Measurements from ENCODE around the gene KCNJ5.

DNA sequence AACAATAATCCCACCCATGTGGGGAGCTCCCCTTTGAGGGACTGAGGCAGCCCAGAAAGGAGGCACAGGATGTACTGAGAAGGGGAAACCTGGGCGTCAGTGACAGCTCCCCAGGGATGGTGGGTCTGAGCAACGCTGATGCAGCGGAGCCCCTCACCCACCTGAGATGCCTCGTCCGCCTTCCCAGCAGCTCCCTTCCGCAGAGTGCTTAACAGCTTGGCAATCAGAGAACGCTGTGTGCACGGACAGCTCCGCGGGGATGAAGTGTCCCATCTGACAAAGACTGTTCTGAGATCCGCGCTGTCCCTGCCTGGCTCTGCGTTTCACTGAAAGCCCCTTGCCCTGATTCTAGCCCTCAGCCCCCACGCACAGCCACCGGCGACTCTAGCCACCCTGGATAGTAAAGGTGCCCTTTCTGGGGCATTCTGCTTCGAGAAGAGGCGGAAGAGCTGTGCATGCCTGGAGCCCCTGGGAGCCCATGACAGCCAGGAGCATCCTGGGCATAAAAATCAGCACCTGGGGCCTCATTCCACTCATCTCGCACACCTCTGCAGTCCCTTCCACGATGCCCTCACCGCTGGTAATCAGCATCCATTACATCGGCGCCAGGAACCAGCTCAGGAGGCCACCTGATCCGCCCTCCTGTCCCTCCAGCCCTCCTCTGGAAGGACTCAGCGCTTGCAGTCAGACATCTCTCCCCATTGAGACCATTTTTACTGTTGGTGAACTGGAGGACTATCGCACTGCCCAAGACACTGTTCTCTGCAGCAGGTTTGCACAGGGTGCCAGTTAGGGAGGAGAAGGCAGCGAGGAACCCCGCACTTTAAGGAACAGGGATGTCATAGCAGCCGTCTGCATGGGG is 10.7 kb downstream of the KCNJ5 start:
- TF ChIP-seq CTCF (IDR thresholded peaks at IDR 0.05 in 2 of 3, conservative IDR thresholded peaks at IDR 0.05 in 1 of 3; ENCODE audit: control insufficient read depth in 2 of 3, extremely low read depth in 1 of 3, insufficient read depth in 1 of 3, low read depth in 3 of 3, low read length in 3 of 3) (no peak), TARDBP (IDR thresholded peaks at IDR 0.05; ENCODE audit: borderline replicate concordance) (no peak), GABPA (IDR thresholded peaks at IDR 0.05; ENCODE audit: low read depth) (no peak), RFX5 (IDR thresholded peaks at IDR 0.05; ENCODE audit: low read depth, low read length) (no peak), MLLT1 (IDR thresholded peaks at IDR 0.05) (no peak), POLR2A (IDR thresholded peaks at IDR 0.05; ENCODE audit: low read depth, low read length) (no peak), TAF1 (IDR thresholded peaks at IDR 0.05; ENCODE audit: borderline replicate concordance, low read depth, low read length) (no peak)
- TF ChIP-seq, protein P1, sequence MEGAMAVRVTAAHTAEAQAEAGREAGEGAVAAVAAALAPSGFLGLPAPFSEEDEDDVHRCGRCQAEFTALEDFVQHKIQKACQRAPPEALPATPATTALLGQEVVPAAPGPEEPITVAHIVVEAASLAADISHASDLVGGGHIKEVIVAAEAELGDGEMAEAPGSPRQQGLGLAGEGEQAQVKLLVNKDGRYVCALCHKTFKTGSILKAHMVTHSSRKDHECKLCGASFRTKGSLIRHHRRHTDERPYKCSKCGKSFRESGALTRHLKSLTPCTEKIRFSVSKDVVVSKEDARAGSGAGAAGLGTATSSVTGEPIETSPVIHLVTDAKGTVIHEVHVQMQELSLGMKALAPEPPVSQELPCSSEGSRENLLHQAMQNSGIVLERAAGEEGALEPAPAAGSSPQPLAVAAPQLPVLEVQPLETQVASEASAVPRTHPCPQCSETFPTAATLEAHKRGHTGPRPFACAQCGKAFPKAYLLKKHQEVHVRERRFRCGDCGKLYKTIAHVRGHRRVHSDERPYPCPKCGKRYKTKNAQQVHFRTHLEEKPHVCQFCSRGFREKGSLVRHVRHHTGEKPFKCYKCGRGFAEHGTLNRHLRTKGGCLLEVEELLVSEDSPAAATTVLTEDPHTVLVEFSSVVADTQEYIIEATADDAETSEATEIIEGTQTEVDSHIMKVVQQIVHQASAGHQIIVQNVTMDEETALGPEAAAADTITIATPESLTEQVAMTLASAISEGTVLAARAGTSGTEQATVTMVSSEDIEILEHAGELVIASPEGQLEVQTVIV (IDR thresholded peaks at IDR 0.05; ENCODE audit: borderline replicate concordance, partially characterized antibody), result no peak
